Astrocyte (in vitro differentiated cells and primary cell): ENCODE data around the gene GPC5. TPM values are rescaled to one million over a fixed set of nuclear protein-coding genes. Genes with fewer than 3 reads are reported as not detected.

Source experiments
- DNase-seq: peaks from one replicate; pipeline ENCODE4 v3.0.0-alpha.2; 2010; ENCODE audit warnings: low read depth
- FAIRE-seq: peaks from 2 replicates; lab custom pipeline; 2011; peaks lifted over from hg19 to GRCh38; lab: Jason Lieb, UNC
- H2AFZ ChIP-seq: 2 replicates; pipeline ENCODE4 v1.6.0; 2012; ENCODE audit warnings: low read depth, low read length, inconsistent platforms
- H3K27ac ChIP-seq: 2 replicates; pipeline ENCODE4 v1.5.1; 2011; ENCODE audit warnings: low read depth, low read length, inconsistent platforms
- H3K27me3 ChIP-seq: 2 replicates; pipeline ENCODE4 v1.6.0; 2011; ENCODE audit warnings: low read length, inconsistent platforms; ENCODE audit not compliant: insufficient read depth
- H3K36me3 ChIP-seq: 2 replicates; pipeline ENCODE4 v1.5.1; 2011; ENCODE audit warnings: low read length, inconsistent platforms; ENCODE audit not compliant: insufficient read depth
- H3K4me1 ChIP-seq: 2 replicates; pipeline ENCODE4 v1.5.1; 2011; ENCODE audit warnings: low read length, inconsistent platforms; ENCODE audit not compliant: insufficient read depth
- H3K4me2 ChIP-seq: 2 replicates; pipeline ENCODE4 v1.6.0; 2012; ENCODE audit warnings: low read length, inconsistent platforms
- H3K4me3 ChIP-seq: 2 replicates; pipeline ENCODE4 v1.5.1; 2011; ENCODE audit warnings: low read depth, mild to moderate bottlenecking, low read length, inconsistent platforms; ENCODE audit not compliant: insufficient read depth
- H3K79me2 ChIP-seq: 2 replicates; pipeline ENCODE4 v1.6.0; 2012; ENCODE audit warnings: mild to moderate bottlenecking, low read length, inconsistent platforms; ENCODE audit not compliant: insufficient read depth
- H3K9ac ChIP-seq: 2 replicates; pipeline ENCODE4 v1.6.0; 2012; ENCODE audit warnings: mild to moderate bottlenecking, low read length, inconsistent platforms
- H3K9me3 ChIP-seq: 2 replicates; pipeline ENCODE4 v1.5.1; 2012; ENCODE audit warnings: low read depth, mild to moderate bottlenecking, low read length, inconsistent platforms; ENCODE audit not compliant: insufficient read depth
- H4K20me1 ChIP-seq: 2 replicates; pipeline ENCODE4 v1.6.0; 2012; ENCODE audit warnings: low read length, inconsistent platforms; ENCODE audit not compliant: insufficient read depth
- H3K27ac Mint-ChIP-seq: one replicate; pipeline ENCODE4 v1.8.0; 2021; ENCODE audit warnings: mild to moderate bottlenecking, mixed read lengths; ENCODE audit not compliant: unreplicated experiment
- H3K27me3 Mint-ChIP-seq: one replicate; pipeline ENCODE4 v1.8.0; 2021; ENCODE audit warnings: low read depth, mixed read lengths; ENCODE audit not compliant: unreplicated experiment
- H3K36me3 Mint-ChIP-seq: one replicate; pipeline ENCODE4 v1.8.0; 2021; ENCODE audit warnings: low read depth, mixed read lengths; ENCODE audit not compliant: unreplicated experiment
- H3K4me1 Mint-ChIP-seq: one replicate; pipeline ENCODE4 v1.8.0; 2021; ENCODE audit warnings: low read depth, mixed read lengths; ENCODE audit not compliant: unreplicated experiment
- H3K4me3 Mint-ChIP-seq: one replicate; pipeline ENCODE4 v1.8.0; 2021; ENCODE audit warnings: mild to moderate bottlenecking, moderate library complexity, mixed read lengths; ENCODE audit not compliant: unreplicated experiment
- H3K9me3 Mint-ChIP-seq: one replicate; pipeline ENCODE4 v1.8.0; 2021; ENCODE audit warnings: mild to moderate bottlenecking, mixed read lengths; ENCODE audit not compliant: unreplicated experiment
- EZH2 ChIP-seq: IDR thresholded peaks from 2 replicates; pipeline ENCODE4 v1.6.1; 2012; ENCODE audit warnings: mild to moderate bottlenecking, low read length, inconsistent platforms; ENCODE audit not compliant: insufficient read depth
- total RNA-seq: library from RNA; stranded (reverse); gene quantifications from 2 replicates; pipeline ENCODE4 v1.2.1, GENCODE V29; 2021
- TF ChIP-seq, protein P1 (sequence below): IDR thresholded peaks from 2 replicates; pipeline ENCODE4 v1.5.1; 2011; ENCODE audit warnings: low read depth, mild to moderate bottlenecking, inconsistent platforms, low read length, moderate library complexity; ENCODE audit not compliant: insufficient read depth

The GPC5 gene
- total RNA-seq, 1 donor from 2014 or later: 1.1 TPM

DNA sequence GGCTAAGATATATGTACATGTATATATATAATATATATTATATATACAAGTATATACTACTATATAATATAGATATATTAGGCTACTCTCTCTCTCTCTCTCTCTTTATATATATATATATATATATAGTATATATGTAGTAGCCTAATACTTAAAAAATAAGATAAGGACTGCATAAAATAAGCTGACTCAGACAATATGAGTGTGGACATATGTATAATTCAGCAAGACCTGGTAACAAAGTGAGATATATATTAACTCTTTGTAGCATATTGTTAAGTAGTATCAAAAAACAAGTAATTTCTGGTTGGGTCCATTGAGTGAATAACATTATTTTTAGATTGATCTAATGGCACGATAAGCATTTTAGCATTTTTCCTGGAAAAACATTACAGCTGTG, 509.0 kb downstream of the GPC5 start:
- Histone ChIP-seq H3K4me1 (no peaks in the 10 kb centered on the region), H3K9ac (no peak overlapping the region), H4K20me1 (no peaks in the 10 kb centered on the region), H3K9me3 (no peaks in the 10 kb centered on the region), H3K4me3 (no peak overlapping the region), H3K4me2 (no peak overlapping the region), H3K27ac (no peak overlapping the region), H2AFZ (no peak overlapping the region), H3K36me3 (no peaks in the 10 kb centered on the region), H3K27me3 (no peaks in the 10 kb centered on the region), H3K79me2 (no peaks in the 10 kb centered on the region)
- H3K36me3 Mint-ChIP-seq: no peaks in the 10 kb centered on the region
- H3K27me3 Mint-ChIP-seq: no peaks in the 10 kb centered on the region
- FAIRE-seq: no peak
- H3K4me1 Mint-ChIP-seq: peaks cover 5% of the 10 kb centered on the region
- no peak for DNase-seq
- no peak overlapping the region for H3K27ac Mint-ChIP-seq
- no peaks in the 10 kb centered on the region for H3K9me3 Mint-ChIP-seq
- no peak overlapping the region for H3K4me3 Mint-ChIP-seq
- no peak for TF ChIP-seq EZH2
- TF ChIP-seq, protein P1, sequence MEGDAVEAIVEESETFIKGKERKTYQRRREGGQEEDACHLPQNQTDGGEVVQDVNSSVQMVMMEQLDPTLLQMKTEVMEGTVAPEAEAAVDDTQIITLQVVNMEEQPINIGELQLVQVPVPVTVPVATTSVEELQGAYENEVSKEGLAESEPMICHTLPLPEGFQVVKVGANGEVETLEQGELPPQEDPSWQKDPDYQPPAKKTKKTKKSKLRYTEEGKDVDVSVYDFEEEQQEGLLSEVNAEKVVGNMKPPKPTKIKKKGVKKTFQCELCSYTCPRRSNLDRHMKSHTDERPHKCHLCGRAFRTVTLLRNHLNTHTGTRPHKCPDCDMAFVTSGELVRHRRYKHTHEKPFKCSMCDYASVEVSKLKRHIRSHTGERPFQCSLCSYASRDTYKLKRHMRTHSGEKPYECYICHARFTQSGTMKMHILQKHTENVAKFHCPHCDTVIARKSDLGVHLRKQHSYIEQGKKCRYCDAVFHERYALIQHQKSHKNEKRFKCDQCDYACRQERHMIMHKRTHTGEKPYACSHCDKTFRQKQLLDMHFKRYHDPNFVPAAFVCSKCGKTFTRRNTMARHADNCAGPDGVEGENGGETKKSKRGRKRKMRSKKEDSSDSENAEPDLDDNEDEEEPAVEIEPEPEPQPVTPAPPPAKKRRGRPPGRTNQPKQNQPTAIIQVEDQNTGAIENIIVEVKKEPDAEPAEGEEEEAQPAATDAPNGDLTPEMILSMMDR: no peak

DNA sequence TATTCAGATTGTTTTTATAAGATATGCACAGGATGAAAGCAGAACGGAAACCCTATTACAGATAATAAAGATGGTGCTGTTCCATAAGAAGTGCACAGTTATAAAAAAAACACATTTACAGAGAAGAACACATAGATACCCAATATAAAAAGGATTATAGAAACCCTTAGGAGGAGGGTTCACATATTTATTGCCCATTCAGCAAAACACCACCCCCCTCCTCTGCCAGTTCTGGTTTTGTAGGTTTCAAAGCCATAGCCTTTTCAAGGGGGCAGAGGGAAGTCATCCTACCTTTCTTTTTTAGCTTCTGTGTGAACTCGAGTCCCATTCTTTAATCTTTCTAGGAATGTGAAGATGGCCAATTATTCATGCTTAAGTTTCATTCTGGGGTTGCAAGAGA, 511.2 kb downstream of the GPC5 start:
- no peaks in the 10 kb centered on the region for H3K27me3 ChIP-seq
- no peak for FAIRE-seq
- Mint-ChIP-seq H3K4me1 (peaks cover 2% of the 10 kb centered on the region), H3K27me3 (no peaks in the 10 kb centered on the region), H3K27ac (no peak overlapping the region), H3K9me3 (no peaks in the 10 kb centered on the region), H3K36me3 (no peaks in the 10 kb centered on the region), H3K4me3 (no peak overlapping the region)
- no peaks in the 10 kb centered on the region for H3K9me3 ChIP-seq
- H3K27ac ChIP-seq: no peak overlapping the region
- no peaks in the 10 kb centered on the region for H3K4me1 ChIP-seq
- H3K4me3 ChIP-seq: no peak overlapping the region
- TF ChIP-seq, protein P1: no peak
- no peak for TF ChIP-seq EZH2
- H4K20me1 ChIP-seq: no peaks in the 10 kb centered on the region
- H3K9ac ChIP-seq: no peak overlapping the region
- no peaks in the 10 kb centered on the region for H3K79me2 ChIP-seq
- no peak overlapping the region for H3K4me2 ChIP-seq
- no peak overlapping the region for H2AFZ ChIP-seq
- no peak for DNase-seq
- H3K36me3 ChIP-seq: no peaks in the 10 kb centered on the region

DNA sequence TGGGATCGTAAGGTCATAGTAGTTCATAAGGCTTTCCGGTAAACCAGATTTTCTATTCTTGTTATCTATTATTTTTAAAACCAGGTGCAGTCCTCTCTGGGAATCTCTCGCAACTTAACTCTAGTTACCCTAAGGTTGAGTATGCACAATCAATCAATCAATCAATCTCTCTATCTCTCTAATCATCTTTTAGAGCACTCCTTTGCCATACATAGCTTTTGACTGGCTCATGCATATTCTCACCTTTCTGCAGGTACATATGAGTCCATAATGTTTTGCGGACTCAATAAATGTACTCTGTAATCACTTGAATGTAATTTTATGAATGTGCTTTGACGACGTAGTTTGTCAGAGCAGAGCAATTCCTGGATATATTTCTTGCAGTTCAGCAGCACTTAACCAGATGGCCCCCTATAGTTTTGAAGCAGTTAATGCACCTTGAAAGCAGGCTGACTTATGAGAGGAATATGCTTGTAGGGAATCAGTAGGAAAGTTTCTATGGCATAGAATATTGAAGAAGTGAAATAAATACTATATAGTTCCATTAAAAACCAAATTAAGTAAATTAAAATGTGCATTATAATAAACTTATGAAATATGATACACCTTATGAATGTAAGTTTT, 524.7 kb downstream of the GPC5 start:
- H3K4me1 Mint-ChIP-seq: no peaks in the 10 kb centered on the region
- no peaks in the 10 kb centered on the region for H3K27me3 Mint-ChIP-seq
- Histone ChIP-seq H3K27me3 (no peaks in the 10 kb centered on the region), H3K9ac (no peak overlapping the region), H2AFZ (no peak overlapping the region), H3K36me3 (no peaks in the 10 kb centered on the region), H4K20me1 (no peaks in the 10 kb centered on the region), H3K27ac (no peak overlapping the region), H3K4me3 (no peak overlapping the region), H3K4me1 (no peaks in the 10 kb centered on the region), H3K79me2 (no peaks in the 10 kb centered on the region), H3K4me2 (no peak overlapping the region), H3K9me3 (no peaks in the 10 kb centered on the region)
- H3K36me3 Mint-ChIP-seq: no peaks in the 10 kb centered on the region
- DNase-seq (no peak), FAIRE-seq (no peak)
- no peak overlapping the region for H3K4me3 Mint-ChIP-seq
- no peak overlapping the region for H3K27ac Mint-ChIP-seq
- no peaks in the 10 kb centered on the region for H3K9me3 Mint-ChIP-seq
- TF ChIP-seq, protein P1: no peak
- no peak for TF ChIP-seq EZH2
